Pancreas (tissue), 10 donors: ENCODE data around the gene AOC1. TPM values are rescaled to one million over a fixed set of nuclear protein-coding genes. Genes with fewer than 3 reads are reported as not detected.

ENCODE experiments used
- ATAC-seq, 4 donors: fragments of 200-7000 bp; cut with Tn5 transposase; one replicate each; pipeline versions ENCODE4 v1.8.0 to v1.9.1; 2020; ENCODE audit warnings: mild to moderate bottlenecking in 4 of 4, moderate library complexity in 4 of 4
- DNase-seq, 6 donors: peaks; one replicate each; pipeline ENCODE4 v3.0.0-alpha.2; 2020
- FAIRE-seq: peaks from 2 replicates; lab custom pipeline; 2012; peaks lifted over from hg19 to GRCh38; lab: Jason Lieb, UNC
- H3K27ac ChIP-seq, 4 donors: fragments of 200-600 bp; sonication (generic); 1 replicate in 3 of 4; 2 replicates in 1 of 4; pipeline versions ENCODE4 v1.5.0 to v1.8.0; 2020
- H3K27me3 ChIP-seq, 4 donors: fragments of 200-600 bp; one replicate each; pipeline ENCODE4 v1.8.0; 2021
- H3K36me3 ChIP-seq, 3 donors: fragments of 200-600 bp; sonication (generic) in 1 of 3; one replicate each; pipeline versions ENCODE4 v1.5.0 to v1.8.0; 2020 to 2021
- H3K4me1 ChIP-seq, 3 donors: fragments of 200-600 bp; one replicate each; pipeline ENCODE4 v1.8.0; 2021
- H3K4me3 ChIP-seq, 4 donors: fragments of 200-600 bp; sonication (generic) in 2 of 4; one replicate each; pipeline versions ENCODE4 v1.5.0 to v1.8.0; 2020 to 2021
- H3K9me3 ChIP-seq, 4 donors: fragments of 200-600 bp; one replicate each; pipeline ENCODE4 v1.8.0; 2021
- CTCF ChIP-seq, 4 donors: fragments of 200-600 bp; sonication (generic) in 3 of 4; IDR thresholded peaks; one replicate each; pipeline versions ENCODE4 v1.5.0 to v1.8.0; 2021; ENCODE audit warnings: antibody characterized with exemption in 4 of 4
- WGBS, 2 donors: extraction: QIAGEN DNeasy Blood & Tissue Kit; methylation state at CpG; one replicate each; pipeline ENCODE4 v1.1.7; 2013; 5-methylcytosine and 5-hydroxymethylcytosine counted together
- intact Hi-C, 3 donors: fragments of 100-400 bp; cut with DNase I; formaldehyde crosslinking; loops; one replicate each; pipeline versions ENCODE4 v1.11.1 to v1.14.2; 2022
- polyA plus RNA-seq, 2 donors: library from polyadenylated mRNA; stranded (reverse); fragments of 200-250 nt; gene quantifications; one replicate each; pipeline ENCODE4 v1.2.3, GENCODE V29; 2013
- total RNA-seq, 6 donors: library from RNA; stranded (reverse); fragmentation: NEBNext Ultra II Directional in 4 of 6; extraction: Animal tissue kit (Norgen Biotek cat#: 25700) in 4 of 6; gene quantifications; one replicate each; pipeline versions ENCODE4 v1.2.1 to v1.2.4, GENCODE V29; 2021 to 2023
- donor health status: healthy with polysubstance abuse.
- donor health status: DM: no; HTN: no; CAD: no; lungs with moderate emphysema.
- donor health status: DM: no; HTN: no; CAD: no.
- donor health status: control.
- donor health status: control.
- donor health status: Bipolar disorder and iron deficiency.
- donor health status: DM: yes; HTN: yes; CAD: no.
- donor health status: DM: no; HTN: no; CAD: no.
- donor health status: DM: no; HTN: no; CAD: no.
- donor health status: DM: yes; HTN: yes; CAD: no.

Gene AOC1
- total and polyA plus RNA-seq, 8 donors, result 0.12 to 7.1 (median 0.43) TPM

GRCh38 chr7:150849204-150849775 is 3.0 kb upstream of the AOC1 start:
- no peak for TF ChIP-seq CTCF (IDR thresholded peaks at IDR 0.05)

DNA sequence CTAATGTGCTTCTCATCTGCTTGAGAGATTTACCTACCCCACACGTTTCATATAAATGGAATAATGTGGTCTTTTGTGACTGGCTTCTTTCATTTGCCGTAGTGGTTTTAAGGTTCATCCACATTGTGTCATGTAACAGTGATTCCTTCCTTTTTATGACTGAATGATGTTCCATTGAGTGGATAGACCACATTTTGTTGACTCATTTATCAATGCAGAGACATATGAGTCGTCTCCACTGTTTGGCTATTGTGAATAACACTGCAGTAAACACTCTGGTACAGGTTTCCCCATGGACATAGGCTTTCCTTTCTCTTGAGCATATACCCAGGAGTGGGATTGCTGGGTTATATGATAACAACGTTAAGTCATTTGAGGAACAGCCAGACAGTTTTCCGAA is 2.0 kb upstream of the AOC1 start:
- no peak for FAIRE-seq

More at GRCh38 chr7:150849204-150849775, 3.0 kb upstream of the AOC1 start:
- no peak overlapping the region for H3K27ac ChIP-seq
- FAIRE-seq (no peak), ATAC-seq (no peak), DNase-seq (no peak)
- intact Hi-C loops, result no loop called here
- H3K4me3 ChIP-seq, result no peak overlapping the region
- 71 to 80% methylated on average over 10 of the region's 10 CpGs for WGBS, 2 donors
- no peaks in the 10 kb centered on the region for H3K27me3 ChIP-seq
- H3K9me3 ChIP-seq, result no peaks in the 10 kb centered on the region
- no peaks in the 10 kb centered on the region for H3K4me1 ChIP-seq
- no peaks in the 10 kb centered on the region for H3K36me3 ChIP-seq

GRCh38 chr7:150851492-150852370 is 586 bp upstream of the AOC1 start:
- TF ChIP-seq CTCF (IDR thresholded peaks at IDR 0.05), result no peak
- intact Hi-C loops, result no loop called here
- DNase-seq, result no peak
- H3K4me1 ChIP-seq, result no peaks in the 10 kb centered on the region
- H3K9me3 ChIP-seq, result no peaks in the 10 kb centered on the region
- WGBS, 2 donors, result 63 to 68% methylated on average over 19 of the region's 19 CpGs
- H3K4me3 ChIP-seq, result no peak overlapping the region
- no peak overlapping the region for H3K27ac ChIP-seq
- ATAC-seq, result no peak
- no peaks in the 10 kb centered on the region for H3K36me3 ChIP-seq
- no peaks in the 10 kb centered on the region for H3K27me3 ChIP-seq
- FAIRE-seq, result no peak

More for the DNA sequence above, 2.0 kb upstream of the AOC1 start:
- no peak for ATAC-seq
- Histone ChIP-seq H3K9me3 (no peaks in the 10 kb centered on the region), H3K4me1 (no peaks in the 10 kb centered on the region), H3K36me3 (no peaks in the 10 kb centered on the region), H3K27me3 (no peaks in the 10 kb centered on the region), H3K27ac (no peak overlapping the region), H3K4me3 (no peak overlapping the region)
- no peak for TF ChIP-seq CTCF (IDR thresholded peaks at IDR 0.05)
- intact Hi-C loops, result no loop called here
- 55 to 69% methylated on average over 5 of the region's 5 CpGs for whole genome bisulfite sequencing, 2 donors
- no peak for DNase-seq

DNA sequence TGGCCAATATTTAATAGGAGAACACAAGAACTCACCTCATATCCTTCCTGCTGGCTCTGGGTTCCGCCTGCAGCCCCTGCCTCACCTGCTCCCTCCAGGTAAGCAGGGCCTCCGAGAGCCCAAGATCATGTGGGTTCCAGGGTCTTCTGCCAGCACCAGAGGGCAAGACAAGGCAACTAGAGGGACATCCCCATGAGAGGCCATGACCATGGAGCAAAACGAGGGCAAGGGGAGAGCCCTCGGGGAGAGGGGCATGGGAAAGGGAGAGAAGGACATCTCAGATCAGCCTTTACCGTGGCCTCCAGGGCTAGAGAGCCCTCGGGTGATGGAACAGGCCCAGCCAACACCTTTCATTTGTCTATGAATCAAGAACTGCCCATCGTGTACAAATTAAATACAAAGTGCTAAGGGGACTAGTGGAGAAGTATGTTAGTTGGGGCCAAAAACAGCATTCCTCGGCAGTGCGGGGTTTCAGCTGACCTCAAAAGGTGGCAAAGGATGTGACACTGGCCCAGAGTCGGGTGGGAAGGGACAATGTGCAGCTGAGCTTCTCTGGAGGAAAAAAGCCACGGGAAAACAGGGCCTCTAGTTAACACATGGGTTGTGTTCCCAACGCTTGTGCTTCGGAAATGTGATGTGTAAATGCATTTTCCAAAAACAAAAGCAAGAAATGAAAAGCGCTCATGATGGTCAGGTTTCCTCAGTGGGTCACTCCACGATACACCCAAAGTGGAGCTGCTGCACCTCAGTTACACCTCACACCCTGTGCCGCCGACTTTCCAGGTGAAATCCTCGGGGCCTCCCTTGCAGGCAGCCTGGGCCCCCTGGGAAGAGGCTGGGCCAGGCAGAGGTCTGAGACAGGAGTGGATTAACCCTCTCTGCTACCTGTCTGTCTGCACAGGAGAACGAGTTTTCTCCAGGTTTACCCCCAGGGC is 2.0 kb downstream of the AOC1 start:
- TF ChIP-seq CTCF (IDR thresholded peaks at IDR 0.05), result no peak
- intact Hi-C loops, result no loop called here
- no peak for DNase-seq
- Histone ChIP-seq H3K9me3 (no peaks in the 10 kb centered on the region), H3K4me1 (no peaks in the 10 kb centered on the region), H3K4me3 (no peak overlapping the region), H3K27me3 (no peaks in the 10 kb centered on the region), H3K27ac (no peak overlapping the region), H3K36me3 (no peaks in the 10 kb centered on the region)
- ATAC-seq, result no peak
- no peak for FAIRE-seq
- WGBS, 2 donors, result 71 to 74% methylated on average over 19 of the region's 19 CpGs
